HG03045 (cell line): ENCODE measurements around the gene ZNF862.
"Not testable (repeated sequence)": the region's sequence is repeated elsewhere in the genome, so short reads cannot be mapped to it uniquely, and the experiment has no call there.

Experiments
- ATAC-seq: cut with Tn5 transposase; IDR thresholded peaks from one replicate; pipeline ENCODE4 v1.9.1; 2021; ENCODE audit warnings: mild to moderate bottlenecking, moderate library complexity; ENCODE audit not compliant: unreplicated experiment

The ZNF862 gene

GRCh38 chr7:149823631-149824199, 14.5 kb upstream of the ZNF862 start:
- no peak for ATAC-seq

- no peak for ATAC-seq
Observed at GRCh38 chr7:149824301-149824741, 13.9 kb upstream of the ZNF862 start.

GRCh38 chr7:149824748-149825566, 13.2 kb upstream of the ZNF862 start:
- no peak for ATAC-seq

- ATAC-seq: no peak
Observed at GRCh38 chr7:149825567-149826343, 12.4 kb upstream of the ZNF862 start.

GRCh38 chr7:149826344-149827088, 11.7 kb upstream of the ZNF862 start:
- ATAC-seq: no peak

- no peak for ATAC-seq
Observed at GRCh38 chr7:149827089-149827981, 10.8 kb upstream of the ZNF862 start.

GRCh38 chr7:149828357-149829309, 9.5 kb upstream of the ZNF862 start:
- ATAC-seq: no peak

- not testable (repeated sequence) for ATAC-seq
Observed at GRCh38 chr7:149830527-149830926, 7.6 kb upstream of the ZNF862 start.

- no peak for ATAC-seq
Observed at GRCh38 chr7:149830997-149831740, 7.0 kb upstream of the ZNF862 start.

- no peak for ATAC-seq
Observed at GRCh38 chr7:149831741-149832219, 6.4 kb upstream of the ZNF862 start.

- ATAC-seq: no peak
Observed at GRCh38 chr7:149832332-149833041, 5.7 kb upstream of the ZNF862 start.

GRCh38 chr7:149833495-149834130, 4.6 kb upstream of the ZNF862 start:
- ATAC-seq: no peak

GRCh38 chr7:149834601-149835000, 3.6 kb upstream of the ZNF862 start:
- ATAC-seq: no peak

GRCh38 chr7:149836434-149836833, 1.7 kb upstream of the ZNF862 start:
- ATAC-seq: no peak

- ATAC-seq: no peak
Observed at GRCh38 chr7:149837564-149838223, 481 bp upstream of the ZNF862 start.

GRCh38 chr7:149838992-149839408, 825 bp downstream of the ZNF862 start:
- no peak for ATAC-seq
